Measurements from ENCODE around the gene SLC15A5.

Gene SLC15A5

DNA sequence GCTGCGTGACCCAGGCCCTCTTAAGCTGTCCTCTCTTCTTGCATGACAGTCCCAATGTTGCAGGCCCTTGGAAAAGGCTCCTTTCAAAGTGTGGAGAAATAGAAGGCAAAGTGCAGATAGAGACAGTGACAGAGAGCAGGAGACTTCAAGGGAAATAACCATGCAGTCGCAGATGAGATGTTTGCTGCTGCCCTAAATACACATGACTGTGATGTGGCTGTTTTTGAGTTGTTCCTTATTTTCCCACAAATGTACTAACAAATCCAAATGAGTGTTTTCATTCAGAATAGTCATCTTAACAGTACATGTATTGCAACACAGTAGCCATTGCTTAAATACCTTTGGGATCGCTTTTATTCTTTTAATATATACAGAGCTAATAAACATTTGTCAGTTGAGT is 101.6 kb downstream of the SLC15A5 start:
- DNase-seq (ENCODE audit: low read depth), result no peak

DNA sequence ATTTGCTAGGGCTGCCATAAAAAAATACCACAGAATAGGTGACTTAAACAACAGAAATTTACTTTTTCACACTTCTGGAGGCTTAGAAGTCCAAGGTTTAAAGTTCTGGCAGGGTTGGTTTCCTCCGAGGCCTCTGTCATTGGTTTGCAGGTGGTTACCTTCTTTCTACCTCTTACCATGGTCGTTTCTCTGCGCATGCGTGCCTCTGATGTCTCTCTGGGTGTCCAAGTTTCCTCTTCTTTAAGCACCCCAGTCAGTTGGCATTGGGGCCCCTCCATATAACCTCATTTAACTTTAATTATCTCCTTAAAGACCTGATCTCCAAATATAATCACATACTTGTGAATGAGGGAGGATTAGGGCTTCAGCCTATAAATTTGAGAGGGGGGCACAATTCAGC is 103.2 kb downstream of the SLC15A5 start:
- DNase-seq (ENCODE audit: low read depth), result no peak

DNA sequence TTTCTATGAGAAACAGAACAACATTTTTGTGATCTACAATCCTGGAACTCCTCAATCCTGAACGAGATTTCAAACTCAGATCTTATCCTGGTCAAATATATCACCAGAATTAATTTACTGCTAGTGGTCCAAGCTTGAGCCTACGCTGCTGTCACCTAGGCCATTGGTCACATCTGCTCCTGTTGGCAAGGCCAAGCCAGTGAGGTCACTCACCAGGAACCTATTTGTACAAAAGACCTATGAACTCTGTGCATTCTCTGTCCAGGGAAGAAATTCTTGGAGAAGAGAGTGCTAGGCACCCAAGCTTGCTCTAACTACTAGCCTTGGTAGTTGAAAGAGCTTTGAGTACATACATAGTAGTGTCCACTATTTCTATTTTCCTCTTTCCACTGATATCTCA is 106.1 kb downstream of the SLC15A5 start:
- no peak for DNase-seq (ENCODE audit: low read depth)

GRCh38 chr12:16168078-16168477 is 109.4 kb downstream of the SLC15A5 start:
- no peak for DNase-seq (ENCODE audit: low read depth)

GRCh38 chr12:16166563-16167470 is 110.7 kb downstream of the SLC15A5 start:
- DNase-seq (ENCODE audit: low read depth), result no peak

- no peak for DNase-seq (ENCODE audit: low read depth)
Measured at GRCh38 chr12:16165506-16165905, 112.0 kb downstream of the SLC15A5 start.

- no peak for DNase-seq (ENCODE audit: low read depth)
Measured at GRCh38 chr12:16163901-16164300, 113.6 kb downstream of the SLC15A5 start.

DNA sequence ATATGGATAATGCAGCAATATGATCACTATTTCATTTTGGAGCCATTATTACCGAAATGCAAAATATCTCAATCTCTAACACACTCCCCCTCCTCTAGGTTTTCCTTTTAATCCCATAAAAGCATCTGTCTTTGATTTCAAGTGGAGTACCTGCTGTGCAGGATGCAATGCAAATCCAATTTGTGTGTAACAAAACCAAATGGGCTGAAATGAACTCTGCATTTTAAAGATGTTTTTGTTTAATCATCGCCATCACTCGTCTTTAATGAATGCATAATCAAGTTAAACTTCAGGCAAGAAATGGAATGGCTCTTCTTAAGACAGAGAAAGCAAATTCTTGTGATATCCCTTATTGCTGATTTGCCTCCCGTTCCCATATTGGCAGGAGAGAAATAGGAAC is 114.3 kb downstream of the SLC15A5 start:
- no peak for DNase-seq (ENCODE audit: low read depth)

- no peak for DNase-seq (ENCODE audit: low read depth)
Measured at GRCh38 chr12:16159571-16159970, 117.9 kb downstream of the SLC15A5 start.

DNA sequence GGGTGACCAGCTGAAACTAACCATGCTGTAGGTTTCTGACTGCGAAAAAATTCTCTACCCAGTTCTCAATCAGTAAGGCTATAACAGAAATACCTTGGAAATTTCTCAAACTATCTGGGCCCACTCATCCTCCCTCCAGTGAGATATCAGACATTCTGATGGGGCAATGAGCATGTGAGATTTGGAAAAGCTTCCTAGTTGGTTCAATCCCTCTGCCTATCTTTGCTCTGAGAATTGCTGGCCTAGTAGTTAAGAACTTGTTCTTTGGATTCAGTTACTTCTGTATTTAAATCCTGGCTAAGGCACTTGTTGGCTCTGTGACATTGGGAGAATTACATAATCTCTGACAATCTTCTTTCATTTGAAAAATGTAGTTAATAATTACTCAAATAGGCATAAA is 119.4 kb downstream of the SLC15A5 start:
- DNase-seq (ENCODE audit: low read depth), result no peak

DNA sequence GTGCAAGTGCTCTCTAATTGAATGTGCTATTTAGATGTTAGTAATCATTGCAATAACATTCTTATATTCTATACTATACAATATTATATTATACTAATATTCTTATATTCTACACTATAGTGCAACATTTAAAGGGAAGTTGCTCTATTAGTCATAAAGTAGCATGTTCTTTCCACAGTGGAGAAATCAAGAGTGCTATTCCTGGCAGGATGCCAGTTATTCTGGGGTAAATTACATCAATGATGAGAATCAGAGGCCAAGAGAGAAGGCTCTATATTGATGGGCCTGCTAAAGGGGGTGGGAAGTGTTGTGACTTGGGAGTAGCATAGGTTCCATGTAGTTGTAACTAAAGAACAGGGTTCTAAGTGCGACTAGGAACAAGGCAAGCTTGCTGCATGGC is 121.5 kb downstream of the SLC15A5 start:
- no peak for DNase-seq (ENCODE audit: low read depth)

- no peak for DNase-seq (ENCODE audit: low read depth)
Measured at GRCh38 chr12:16154990-16155389, 122.5 kb downstream of the SLC15A5 start.

DNA sequence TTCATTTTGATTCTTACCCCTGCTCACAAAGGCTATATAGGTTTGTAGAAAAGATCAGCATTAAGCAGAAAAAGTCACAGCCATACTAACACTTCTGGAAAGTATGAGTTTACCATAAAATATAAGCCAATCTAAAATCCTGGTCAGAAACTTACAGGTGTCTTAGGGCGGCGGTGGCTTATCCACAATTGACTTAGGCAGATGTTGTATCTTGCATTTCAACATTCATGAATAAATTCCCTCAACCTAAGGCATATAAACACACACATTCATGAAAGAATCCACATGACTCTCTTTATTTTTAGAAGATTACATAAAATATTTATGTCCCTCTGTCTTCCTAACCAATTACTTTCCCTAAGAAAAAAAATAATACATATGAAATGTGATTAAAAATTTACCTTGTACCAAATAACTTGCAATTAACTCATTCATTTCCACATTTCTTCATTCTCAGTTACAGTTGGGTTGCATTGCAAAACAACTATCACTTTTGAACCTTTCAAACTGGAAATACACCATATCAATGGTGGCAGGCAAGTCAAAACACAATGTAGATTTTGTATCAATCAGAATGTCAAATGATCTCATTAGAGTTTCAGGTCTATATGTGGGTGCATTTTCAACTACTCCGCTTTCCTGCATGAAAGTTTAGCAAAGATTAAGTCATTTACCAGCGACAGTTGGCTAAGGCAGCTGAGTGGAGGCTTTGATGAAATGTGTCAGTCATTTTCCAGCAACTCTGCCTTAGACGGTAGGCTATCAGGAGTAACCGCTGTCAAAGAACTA is 124.4 kb downstream of the SLC15A5 start:
- no peak for DNase-seq (ENCODE audit: low read depth)

DNA sequence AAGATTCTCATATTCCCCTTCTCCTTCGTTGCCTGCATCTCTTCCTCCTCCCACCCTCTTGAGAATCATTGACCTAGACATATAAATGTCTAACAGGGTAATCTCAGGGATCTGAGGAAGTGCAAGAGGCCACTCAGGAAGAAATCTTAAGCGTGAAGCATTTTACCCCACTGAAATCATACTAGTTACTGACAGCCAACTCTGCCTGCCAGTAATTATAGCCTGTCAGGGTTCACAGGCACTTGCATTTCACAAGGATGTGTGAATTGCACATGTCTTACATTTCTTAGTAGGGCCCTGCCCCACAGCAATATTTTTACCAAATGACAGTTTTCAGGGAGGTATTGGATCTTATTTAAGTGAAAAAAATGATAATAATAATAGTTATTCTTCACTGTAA is 127.2 kb downstream of the SLC15A5 start:
- DNase-seq (ENCODE audit: low read depth), result no peak

DNA sequence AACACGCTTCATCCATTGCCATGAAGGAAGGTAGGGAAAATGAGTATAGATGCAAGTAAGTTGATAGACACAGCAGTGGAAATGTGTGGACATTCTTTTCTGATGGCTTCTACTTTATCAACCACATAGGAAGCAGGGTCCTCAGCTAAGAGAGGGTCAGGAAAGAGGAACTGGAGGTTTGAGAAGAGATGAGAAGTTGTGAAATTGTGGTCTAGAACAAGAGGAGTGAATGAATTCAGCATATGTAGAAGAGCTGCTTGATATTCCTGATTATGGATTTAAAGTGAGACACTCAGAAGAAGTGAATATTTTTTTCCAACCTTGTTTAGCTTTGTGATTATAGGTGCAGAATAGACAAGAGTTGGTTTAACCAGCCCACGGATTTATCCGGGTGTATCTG is 128.5 kb downstream of the SLC15A5 start:
- no peak for DNase-seq (ENCODE audit: low read depth)

All from T-helper 22 cell (primary cell).